K562 (cell line): Measurements from ENCODE around the gene SPEM2. TPM values are rescaled to one million over a fixed set of nuclear protein-coding genes. Genes with fewer than 3 reads are reported as not detected.
"Not testable (repeated sequence)": the region's sequence is repeated elsewhere in the genome, so short reads cannot be mapped to it uniquely, and the experiment has no call there.

ENCODE experiments used
- ATAC-seq: fragments of 200-7000 bp; cut with Tn5 transposase; 3 replicates; pipeline ENCODE4 v1.9.1; 2020; ENCODE audit warnings: moderate library complexity
- BruUV-seq: library from RNA; stranded (reverse); fragments of 400-500 nt; replicated peaks from 2 replicates; lab custom pipeline; 2021; lab: Mats Ljungman, UMichigan
- CTCF ChIA-PET: fragments of 300-600 bp; formaldehyde crosslinking; extraction: SDS; loops from one replicate; lab custom pipeline; 2021; ENCODE audit warnings: low intra/inter-chr PET ratio; lab: Yijun Ruan, JAX
- POLR2A ChIA-PET: fragments of 300-600, 350-650 bp; sonication (Branson Sonifier 250); formaldehyde crosslinking; extraction: SDS; loops from one replicate; lab custom pipeline; 2021; ENCODE audit warnings: antibody characterized with exemption, inconsistent platforms; lab: Yijun Ruan, JAX
- DNase-seq, 4 experiments: peaks; one replicate each; pipeline versions ENCODE4 v3.0.0 to v3.0.0-alpha.2; 2011 to 2018; ENCODE audit warnings: low spot score in 3 of 4, mixed read lengths in 3 of 4; ENCODE audit errors: extremely low read depth in 1 of 4
- FAIRE-seq: peaks from 2 replicates; lab custom pipeline; 2011; peaks lifted over from hg19 to GRCh38; lab: Jason Lieb, UNC
- H2AFZ ChIP-seq: 2 replicates; pipeline ENCODE4 v1.6.0; 2011; ENCODE audit warnings: low read depth, low read length, control low read depth, inconsistent platforms
- H3K27ac ChIP-seq: fragments of 200-600 bp; 3 replicates; pipeline ENCODE4 v1.8.0; 2011; ENCODE audit warnings: low read depth, mild to moderate bottlenecking, control low read depth, inconsistent platforms, low read length, moderate library complexity, mixed read lengths; ENCODE audit errors: extremely low read depth
- H3K27me3 ChIP-seq, 2 experiments: fragments of 300-600 bp in 1 of 2; 2 replicates in 1 of 2; 3 replicates in 1 of 2; pipeline versions ENCODE4 v1.6.0 to v1.8.0; 2011; ENCODE audit warnings: inconsistent platforms in 2 of 2, low read length in 2 of 2, mild to moderate bottlenecking in 1 of 2, mixed read lengths in 1 of 2, moderate library complexity in 1 of 2; ENCODE audit not compliant: control insufficient read depth in 2 of 2, insufficient read depth in 2 of 2
- H3K36me3 ChIP-seq: fragments of 300-600 bp; 3 replicates; pipeline ENCODE4 v1.8.0; 2011; ENCODE audit warnings: mild to moderate bottlenecking, low read length, inconsistent platforms; ENCODE audit not compliant: control insufficient read depth, insufficient read depth
- H3K4me1 ChIP-seq, 2 experiments: fragments of 200-600 bp in 1 of 2; replicated peaks in 1 of 2; 2 replicates in 1 of 2; 3 replicates in 1 of 2; pipeline versions ENCODE4 v1.5.1 to v1.8.0; 2011; ENCODE audit warnings: inconsistent platforms in 2 of 2, low read length in 2 of 2, mild to moderate bottlenecking in 1 of 2, mixed read lengths in 1 of 2, moderate library complexity in 1 of 2; ENCODE audit not compliant: control insufficient read depth in 2 of 2, insufficient read depth in 2 of 2
- H3K4me2 ChIP-seq: 2 replicates; pipeline ENCODE4 v1.6.1; 2011; ENCODE audit warnings: low read length, control low read depth, inconsistent platforms, mixed read lengths; ENCODE audit not compliant: insufficient read depth
- H3K4me3 ChIP-seq: fragments of 200-600 bp; sonication (generic), shearing (Covaris generic); 2 replicates; pipeline ENCODE4 v1.5.1; 2016; ENCODE audit warnings: control low read depth, inconsistent platforms
- H3K79me2 ChIP-seq: fragments of 200-600 bp; 3 replicates; pipeline ENCODE4 v1.8.0; 2011; ENCODE audit warnings: low read length, inconsistent platforms; ENCODE audit not compliant: control insufficient read depth, insufficient read depth
- H3K9ac ChIP-seq, 2 experiments: 2 replicates each; pipeline versions ENCODE4 v1.6.0 to v1.6.1; 2011; ENCODE audit warnings: low read depth in 2 of 2, low read length in 2 of 2, control low read depth in 1 of 2, inconsistent platforms in 1 of 2, mild to moderate bottlenecking in 1 of 2, mixed read lengths in 1 of 2; ENCODE audit not compliant: insufficient read depth in 1 of 2
- H3K9me1 ChIP-seq: one replicate; pipeline ENCODE4 v1.6.0; 2011; ENCODE audit warnings: inconsistent platforms, mild to moderate bottlenecking, low read length, moderate library complexity; ENCODE audit not compliant: control insufficient read depth, insufficient read depth
- H3K9me3 ChIP-seq: replicated peaks from 2 replicates; pipeline ENCODE4 v1.5.1; 2011; ENCODE audit warnings: low read depth, low read length, inconsistent platforms; ENCODE audit not compliant: control insufficient read depth, insufficient read depth
- H4K20me1 ChIP-seq: replicated peaks from 2 replicates; pipeline ENCODE4 v1.6.1; 2011; ENCODE audit warnings: low read length, inconsistent platforms, mixed read lengths; ENCODE audit not compliant: control insufficient read depth, insufficient read depth
- E2F4 ChIP-seq: sonication (generic); formaldehyde crosslinking; IDR thresholded peaks from 2 replicates; pipeline ENCODE4 v1.8.0; 2022; ENCODE audit warnings: mild to moderate bottlenecking, low read depth, missing genetic modification reagents
- KLF10 ChIP-seq: fragments of 250-450 bp; sonication (Bioruptor Pico); IDR thresholded peaks from 2 replicates; pipeline ENCODE4 v1.6.1; 2021; ENCODE audit warnings: matching md5 sums
- RERE ChIP-seq: sonication (generic); formaldehyde crosslinking; IDR thresholded peaks from 2 replicates; pipeline ENCODE4 v1.8.0; 2023; ENCODE audit warnings: missing genetic modification reagents, mild to moderate bottlenecking, borderline replicate concordance
- ZNF57 ChIP-seq: fragments of 450-650 bp; formaldehyde crosslinking; IDR thresholded peaks from 2 replicates; pipeline ENCODE4 v1.4.0; 2020; ENCODE audit warnings: mild to moderate bottlenecking, moderate library complexity
- ZNF830 ChIP-seq: fragments of 250-450 bp; sonication (Bioruptor Pico); IDR thresholded peaks from 2 replicates; pipeline ENCODE4 v1.5.0; 2021; ENCODE audit warnings: mild to moderate bottlenecking
- WGBS: fragments of 100-300 bp; shearing (Covaris generic); methylation state at CpG from one replicate; pipeline ENCODE4 v1.1.6; 2016; ENCODE audit warnings: low coverage, mixed read lengths; ENCODE audit not compliant: insufficient coverage; ENCODE audit errors: missing lambda C conversion rate; 5-methylcytosine and 5-hydroxymethylcytosine counted together
- in situ Hi-C: fragments of 300-500 bp; cut with MboI; formaldehyde crosslinking; loops from 4 replicates; pipeline ENCODE4 v1.15.0; 2018; ENCODE audit warnings: inconsistent platforms, mixed read lengths
- intact Hi-C: fragments of 100-400 bp; cut with micrococcal nuclease; formaldehyde crosslinking; loops from 2 replicates; pipeline ENCODE4 v1.14.2; 2022
- polyA plus RNA-seq, 8 experiments: library from polyadenylated mRNA; depleted of rRNA in 4 of 8; stranded (reverse) in 5 of 8; unstranded in 3 of 8; fragments of >200 nt; fragmentation: Nextera tagmentation in 2 of 8; fragmentation: Illumina TruSeq in 1 of 8; extraction: Ambion mirVana in 2 of 8; extraction: Trizol in 1 of 8; gene quantifications; 2 replicates each; pipeline versions ENCODE4 v1.2.1 to v1.2.3, GENCODE V29; 2011 to 2014; ENCODE audit warnings: inconsistent platforms in 1 of 8, missing spikeins in 1 of 8
- total RNA-seq, 7 experiments: library from RNA; depleted of rRNA in 6 of 7; stranded (reverse); fragments of >200 nt in 6 of 7; fragmentation: Illumina TruSeq in 2 of 7; extraction: Trizol in 2 of 7; gene quantifications; 2 replicates each; pipeline versions ENCODE4 v1.2.1 to v1.2.3, GENCODE V29; 2011 to 2021; ENCODE audit warnings: low replicate concordance in 1 of 7

Gene SPEM2
- total and polyA plus RNA-seq, 9 of the 15 experiments (the other 6 are each of a cell fraction or from before 2014, with no cell fraction given): not detected

- TF ChIP-seq RERE (CRISPR knock-in tag): no peak
- TF ChIP-seq ZNF57 (CRISPR knock-in tag): no peak
- no peak for TF ChIP-seq KLF10 (CRISPR knock-in tag)
- no peak for TF ChIP-seq E2F4 (CRISPR knock-in tag)
- no peak for TF ChIP-seq ZNF830 (CRISPR knock-in tag)
- TF ChIP-seq, all 486 proteins: peak for 0
Measured at GRCh38 chr17:7471729-7472128, 46.3 kb downstream of the SPEM2 start (continued).

- H3K9ac ChIP-seq, BruUV-seq, DNase-seq, ATAC-seq, H3K27me3 ChIP-seq, H3K4me3 ChIP-seq, FAIRE-seq, intact Hi-C loops, in situ Hi-C loops, H3K36me3 ChIP-seq, H3K9me1 ChIP-seq, H3K9me3 ChIP-seq, H3K4me2 ChIP-seq, CTCF ChIA-PET, H2AFZ ChIP-seq: not testable (repeated sequence)
- Histone ChIP-seq H3K27ac (peak overlapping the region; percentile 92; the same call in 1 of the 3 replicates), H3K4me1 (peaks cover 34 to 43% of the 10 kb centered on the region in 2 experiments), H4K20me1 (0 out of 2 replicates have a peak, but pooled peaks cover 13% of the 10 kb centered on the region), H3K79me2 (peaks cover 85% of the 10 kb centered on the region)
- WGBS: 79% methylated on average over 6 of the region's 8 CpGs
- POLR2A ChIA-PET: interaction anchor here (1.2 to 1.3 kb wide), 2 partner anchors 14 to 22 kb away, joined by 3 to 6 read pairs; no protein-coding TSS in a partner anchor
Measured at GRCh38 chr17:7474767-7475166, 49.4 kb downstream of the SPEM2 start.
